Stimulated activated CD4-positive, alpha-beta T cell treated with anti-CD3 and anti-CD28 coated beads, Interleukin-2, amount 100 ng/mL, for 48 hours (primary cell): ENCODE measurements around the gene CMTR1.
"Not testable (repeated sequence)": the region's sequence is repeated elsewhere in the genome, so short reads cannot be mapped to it uniquely, and the experiment has no call there.

Experiments
- DNase-seq, 2 donors: peaks; one replicate each; pipeline ENCODE4 v3.0.0-alpha.2; 2020

The CMTR1 gene, protein sequence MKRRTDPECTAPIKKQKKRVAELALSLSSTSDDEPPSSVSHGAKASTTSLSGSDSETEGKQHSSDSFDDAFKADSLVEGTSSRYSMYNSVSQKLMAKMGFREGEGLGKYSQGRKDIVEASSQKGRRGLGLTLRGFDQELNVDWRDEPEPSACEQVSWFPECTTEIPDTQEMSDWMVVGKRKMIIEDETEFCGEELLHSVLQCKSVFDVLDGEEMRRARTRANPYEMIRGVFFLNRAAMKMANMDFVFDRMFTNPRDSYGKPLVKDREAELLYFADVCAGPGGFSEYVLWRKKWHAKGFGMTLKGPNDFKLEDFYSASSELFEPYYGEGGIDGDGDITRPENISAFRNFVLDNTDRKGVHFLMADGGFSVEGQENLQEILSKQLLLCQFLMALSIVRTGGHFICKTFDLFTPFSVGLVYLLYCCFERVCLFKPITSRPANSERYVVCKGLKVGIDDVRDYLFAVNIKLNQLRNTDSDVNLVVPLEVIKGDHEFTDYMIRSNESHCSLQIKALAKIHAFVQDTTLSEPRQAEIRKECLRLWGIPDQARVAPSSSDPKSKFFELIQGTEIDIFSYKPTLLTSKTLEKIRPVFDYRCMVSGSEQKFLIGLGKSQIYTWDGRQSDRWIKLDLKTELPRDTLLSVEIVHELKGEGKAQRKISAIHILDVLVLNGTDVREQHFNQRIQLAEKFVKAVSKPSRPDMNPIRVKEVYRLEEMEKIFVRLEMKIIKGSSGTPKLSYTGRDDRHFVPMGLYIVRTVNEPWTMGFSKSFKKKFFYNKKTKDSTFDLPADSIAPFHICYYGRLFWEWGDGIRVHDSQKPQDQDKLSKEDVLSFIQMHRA

DNA sequence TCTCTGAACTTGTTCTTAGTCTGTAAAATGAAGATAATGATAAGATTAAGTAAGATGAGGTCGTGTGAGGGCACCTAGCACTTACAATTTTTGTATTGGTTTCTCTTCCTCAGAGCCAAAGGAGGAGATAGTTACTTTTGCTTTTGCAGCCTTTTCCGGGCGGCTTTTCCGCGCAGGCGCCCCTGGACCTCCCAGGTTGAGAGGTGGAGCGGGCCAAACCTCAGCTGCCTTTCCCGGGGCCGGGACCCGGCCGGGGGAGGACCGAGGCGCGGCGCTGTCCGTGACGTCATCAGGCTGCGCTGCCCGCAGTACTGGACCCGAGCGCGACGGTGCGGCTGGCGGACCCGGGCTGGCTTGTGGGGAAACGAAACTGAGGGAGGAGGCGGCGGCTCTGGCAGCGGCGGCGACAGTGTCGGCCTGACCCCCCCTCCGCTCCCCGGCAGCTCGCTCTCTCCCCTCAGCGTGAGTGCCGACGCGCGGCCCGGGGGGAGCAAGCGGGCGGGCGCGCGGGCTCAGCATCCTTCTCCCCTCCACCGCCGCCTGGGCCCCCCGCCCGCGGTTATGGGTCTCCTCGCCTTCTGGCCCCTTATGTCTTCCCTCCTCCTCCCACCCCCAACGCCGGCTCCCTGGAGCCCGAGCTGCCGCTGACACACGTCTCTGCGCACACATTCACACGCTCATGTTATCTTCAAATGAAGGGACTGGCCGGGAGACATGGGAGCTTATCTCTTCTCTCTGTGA lies at the start of gene CMTR1:
Gene CMTR1, plus strand, starts transcription at position 306 of the 741 bp plus-strand sequence. CDS start 2,409 bp downstream, outside the sequence.
- peak; percentile 97 for DNase-seq

DNA sequence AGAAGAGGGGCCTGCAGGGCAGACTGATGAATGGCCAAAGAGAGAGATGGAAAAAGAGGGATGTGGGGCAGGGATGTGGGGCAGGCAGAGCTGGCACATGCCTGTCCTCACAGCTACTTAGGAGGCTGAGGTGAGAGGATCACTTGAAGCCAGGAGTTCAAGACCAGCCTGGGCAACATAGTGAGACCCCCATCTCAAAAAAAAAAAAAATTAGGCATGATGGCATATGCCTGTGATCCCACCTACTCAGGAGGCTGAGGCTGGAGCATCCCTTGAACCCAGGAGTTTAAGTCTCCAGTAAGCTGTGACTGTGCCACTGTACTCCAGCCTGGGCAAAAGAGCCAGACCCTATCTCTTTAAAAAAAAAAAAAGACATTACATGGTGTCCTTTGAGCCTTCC lies 44.4 kb upstream of the CMTR1 start:
- DNase-seq = no peak

DNA sequence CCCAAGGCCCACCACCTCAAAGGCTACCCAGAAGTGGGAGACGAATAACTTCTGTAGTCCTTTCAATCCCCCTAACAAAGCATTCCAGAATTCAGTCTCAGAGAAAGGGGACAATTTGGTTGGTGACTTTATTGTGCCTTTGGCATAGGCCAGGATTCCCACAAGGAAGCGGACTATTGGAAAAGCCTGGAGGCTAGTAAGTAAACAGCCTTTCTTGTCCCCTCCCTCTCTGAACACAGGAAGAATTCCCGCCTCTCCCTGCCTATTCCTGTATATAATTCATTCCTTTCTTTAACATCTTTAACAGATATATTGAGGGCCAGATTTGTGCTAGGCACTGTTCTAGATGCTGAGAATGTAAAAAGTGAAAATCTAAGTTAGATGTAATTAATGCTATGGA lies 43.2 kb upstream of the CMTR1 start:
- DNase-seq = no peak

DNA sequence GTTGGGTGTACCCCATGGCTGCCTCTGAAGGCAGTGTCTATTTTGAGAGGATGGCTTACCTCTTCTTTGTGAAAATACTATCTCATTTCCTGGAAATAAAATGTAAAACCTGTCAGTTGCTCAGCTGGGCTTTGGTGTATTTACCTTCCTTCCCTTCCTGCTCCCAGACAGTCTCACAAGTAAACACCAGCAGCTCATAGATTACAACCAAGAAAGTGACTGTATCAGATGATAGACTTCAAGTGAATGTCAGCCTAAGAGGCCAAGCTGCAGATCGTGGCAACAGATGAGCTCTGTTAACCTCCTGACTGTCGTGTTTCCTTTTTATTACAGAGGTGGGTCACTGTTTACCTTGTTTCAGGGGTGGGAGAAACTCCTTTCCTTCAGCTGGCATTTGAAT lies 41.9 kb upstream of the CMTR1 start:
- DNase-seq = no peak

DNA sequence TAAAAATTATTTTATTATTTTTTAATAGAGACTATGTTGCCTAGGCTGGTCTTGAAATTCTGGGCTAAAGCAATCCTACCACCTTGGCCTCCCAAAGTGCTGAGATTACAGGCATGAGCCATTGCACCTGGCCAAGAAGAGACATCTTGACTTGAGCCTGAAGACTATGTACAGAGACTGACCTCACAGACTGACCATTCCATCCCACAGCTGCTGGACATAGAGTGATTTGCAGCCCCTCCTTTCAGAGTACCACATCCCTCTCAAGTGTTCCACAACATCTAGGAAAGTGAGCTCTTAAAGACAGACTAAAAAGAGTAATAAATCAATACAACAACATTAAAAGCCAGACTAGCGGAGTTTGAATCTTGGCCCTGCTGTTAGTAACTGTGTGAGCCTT lies 40.2 kb upstream of the CMTR1 start:
- DNase-seq = no peak

DNA sequence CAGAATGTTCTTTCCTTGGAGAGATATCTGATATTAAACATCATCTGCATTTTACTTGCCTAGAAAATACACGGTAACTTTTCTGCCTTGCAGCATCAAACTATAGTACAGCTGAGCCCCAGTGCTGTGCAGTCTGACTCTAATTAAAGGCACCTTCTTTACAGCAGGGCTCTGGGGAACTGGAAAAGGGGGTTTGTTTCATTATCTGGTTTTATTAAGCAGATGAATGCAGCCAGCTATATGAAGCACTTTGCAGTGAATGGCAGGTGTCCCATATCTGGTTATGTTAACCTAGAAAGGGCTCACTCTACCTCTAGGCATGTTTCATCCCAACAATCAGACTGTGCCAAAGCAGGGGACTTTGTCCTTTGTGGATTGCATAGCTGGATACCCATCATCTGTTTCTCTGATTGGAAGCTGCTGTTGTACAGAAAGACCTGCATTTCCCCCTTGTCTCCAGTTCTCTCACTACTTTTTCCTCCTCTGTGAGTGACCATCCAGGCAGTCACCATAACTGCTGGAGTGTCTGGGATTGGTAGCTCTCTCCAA lies 39.6 kb upstream of the CMTR1 start:
- DNase-seq = no peak

DNA sequence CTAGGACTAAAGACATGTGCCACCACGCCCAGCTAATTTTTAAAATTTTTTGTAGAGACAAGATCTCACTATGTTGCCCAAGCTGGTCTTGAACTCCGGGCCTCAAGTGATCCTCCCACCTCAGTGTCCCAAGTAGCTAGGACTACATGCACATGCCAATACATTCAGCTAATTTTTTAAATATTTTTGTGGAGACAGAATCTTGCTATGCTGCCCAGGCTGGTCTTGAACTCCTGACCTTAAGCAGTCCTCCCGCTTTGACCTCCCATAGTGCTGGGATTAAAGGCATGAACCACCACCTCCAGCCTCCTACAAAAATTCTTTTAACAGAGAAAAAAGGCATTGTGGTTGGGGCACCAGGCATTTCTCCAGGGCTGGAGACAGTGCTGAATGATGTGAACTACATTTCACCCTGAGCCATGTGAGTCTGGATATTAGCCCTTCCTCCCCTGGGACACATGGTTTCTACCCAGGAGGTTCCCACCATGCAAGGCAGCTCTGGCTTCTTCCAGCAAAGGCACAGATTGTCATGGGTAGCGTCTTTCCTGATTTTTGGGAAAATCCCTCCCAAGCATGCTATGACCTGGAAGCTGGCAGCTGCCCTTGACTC lies 36.3 kb upstream of the CMTR1 start:
- DNase-seq = no peak

DNA sequence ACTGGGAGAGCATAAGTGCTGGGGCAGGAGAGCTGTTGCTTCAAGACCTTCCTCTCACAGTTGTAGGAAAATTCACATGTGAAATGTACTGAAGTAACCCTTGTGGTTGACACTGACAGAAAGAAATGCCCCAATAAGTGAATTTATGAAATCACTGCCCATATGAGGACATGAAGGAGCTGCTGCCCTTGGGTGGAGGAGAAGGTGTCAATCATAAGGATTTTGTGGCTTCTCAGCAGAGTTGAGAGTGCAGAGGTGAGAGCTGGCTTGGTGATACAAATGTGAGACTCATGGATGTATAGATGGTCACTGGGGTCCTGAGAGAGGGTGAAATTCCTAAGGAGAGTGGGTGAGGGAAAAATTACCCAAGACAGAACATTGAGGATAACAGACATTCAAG lies 33.9 kb upstream of the CMTR1 start:
- DNase-seq = no peak

DNA sequence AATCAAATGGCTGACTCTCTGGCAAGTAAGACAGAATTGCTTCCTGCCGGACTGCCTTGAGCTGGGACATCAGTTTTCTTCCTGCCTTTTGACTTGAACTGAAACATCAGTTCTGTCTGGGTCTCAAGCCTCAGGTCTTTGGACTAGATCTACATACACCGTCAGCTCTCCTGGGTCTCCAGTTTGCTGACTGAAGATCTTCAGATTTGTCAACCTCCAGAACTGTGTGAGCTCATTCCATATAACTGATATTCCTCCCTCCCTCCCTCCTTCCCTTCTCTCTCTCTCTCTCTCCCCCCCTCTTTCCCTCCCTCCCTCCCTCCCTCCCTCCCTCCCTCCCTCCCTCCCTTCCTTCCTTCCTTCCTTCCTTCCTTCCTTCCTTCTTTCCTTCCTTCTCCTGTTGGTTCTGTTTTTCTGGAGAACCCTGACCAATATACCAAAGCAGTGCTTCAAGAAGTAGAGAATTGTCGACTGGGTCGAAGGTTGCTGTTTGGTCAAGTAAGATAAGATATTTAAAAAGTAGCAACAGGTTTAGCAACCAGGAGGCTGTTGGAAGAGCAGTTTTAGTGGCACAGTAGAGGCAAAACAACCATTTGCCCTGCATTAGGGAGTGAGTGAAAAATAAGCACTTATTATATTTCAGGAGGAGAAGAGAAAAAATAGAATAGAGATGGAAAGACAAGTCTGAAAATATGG lies 33.1 kb upstream of the CMTR1 start:
- DNase-seq = no peak

DNA sequence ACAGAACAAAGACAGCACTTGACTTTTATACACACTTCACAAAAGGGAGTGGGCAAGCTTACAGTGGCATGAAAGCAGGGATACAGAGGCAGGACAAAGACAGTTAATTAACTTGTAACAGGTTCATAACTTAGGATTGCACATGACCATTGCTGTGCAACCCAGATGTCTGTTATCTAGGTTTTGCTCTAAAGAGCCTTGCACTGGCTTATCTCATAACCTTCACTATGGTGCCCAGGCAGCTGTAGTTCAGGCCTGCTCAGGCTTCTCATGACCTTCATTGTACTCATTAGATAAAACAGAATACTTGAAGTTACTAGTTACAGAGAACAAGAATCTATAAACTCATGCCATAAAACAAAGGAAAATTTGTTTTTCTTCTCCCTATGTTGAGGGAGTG lies 31.4 kb upstream of the CMTR1 start:
- not testable (repeated sequence) for DNase-seq

DNA sequence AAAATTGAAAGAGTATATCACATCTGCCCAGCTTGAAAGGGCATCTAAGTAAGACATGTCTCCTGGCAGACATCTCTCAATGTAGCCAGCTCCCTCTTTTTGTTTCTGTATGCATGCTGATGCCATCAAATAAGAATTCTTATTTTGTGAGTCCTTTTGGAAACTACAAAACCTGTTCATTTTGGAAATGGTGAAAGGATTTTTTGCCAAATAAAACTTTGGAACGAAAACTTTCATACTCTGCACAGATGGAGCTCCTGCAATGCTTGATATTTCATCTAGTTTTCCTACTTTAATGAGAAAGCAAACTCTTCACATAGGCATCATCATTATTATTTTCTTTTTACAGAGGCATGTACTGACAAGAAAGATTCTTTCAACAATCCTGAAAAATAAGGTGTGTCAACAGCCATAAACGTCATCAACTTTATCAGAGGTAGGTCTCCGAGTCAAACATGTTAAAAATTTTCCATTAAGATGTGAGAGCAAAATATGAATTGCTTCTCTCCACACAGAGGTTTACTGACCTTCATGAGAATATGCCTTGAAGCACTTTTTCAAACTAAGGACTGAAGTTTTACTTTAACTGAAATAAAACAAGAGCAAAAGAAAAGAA lies 26.2 kb upstream of the CMTR1 start:
- DNase-seq = no peak

DNA sequence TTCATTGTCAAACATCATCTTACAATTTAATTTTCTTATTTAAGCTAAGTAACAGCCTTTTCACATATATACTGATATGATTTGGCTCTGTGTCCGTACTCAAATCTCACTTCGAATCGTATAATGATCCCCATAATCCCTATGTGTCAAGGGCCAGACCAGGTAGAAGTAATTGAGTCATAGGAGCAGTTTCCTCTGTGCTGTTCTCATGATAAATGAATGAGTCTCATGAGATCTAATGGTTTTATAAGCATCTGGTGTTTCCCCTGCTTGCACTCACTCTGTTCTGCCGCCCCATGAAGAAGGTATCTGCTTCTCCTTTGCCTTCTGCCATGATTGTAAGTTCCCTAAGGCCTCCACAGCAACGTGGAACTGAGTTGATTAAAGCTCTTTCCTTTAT lies 25.1 kb upstream of the CMTR1 start:
- no peak for DNase-seq

DNA sequence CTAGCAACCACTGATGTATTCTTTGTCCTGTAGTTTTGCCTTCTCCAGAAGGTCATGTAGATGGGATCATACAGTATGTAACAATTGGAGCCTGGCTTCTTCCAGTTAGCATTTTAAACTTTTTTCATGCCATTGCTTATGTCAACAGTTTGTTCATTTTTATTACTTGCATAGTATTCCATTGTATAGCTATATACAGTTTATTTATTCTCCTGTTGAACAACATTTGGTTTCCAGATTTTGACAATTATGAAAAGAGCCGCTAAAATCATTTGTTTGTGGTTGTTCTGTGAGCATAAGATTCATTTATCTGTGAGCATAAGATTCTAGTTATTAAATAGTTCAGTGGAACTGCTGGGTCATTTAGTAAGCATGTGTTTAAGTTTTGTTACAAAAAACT lies 23.5 kb upstream of the CMTR1 start:
- no peak for DNase-seq

DNA sequence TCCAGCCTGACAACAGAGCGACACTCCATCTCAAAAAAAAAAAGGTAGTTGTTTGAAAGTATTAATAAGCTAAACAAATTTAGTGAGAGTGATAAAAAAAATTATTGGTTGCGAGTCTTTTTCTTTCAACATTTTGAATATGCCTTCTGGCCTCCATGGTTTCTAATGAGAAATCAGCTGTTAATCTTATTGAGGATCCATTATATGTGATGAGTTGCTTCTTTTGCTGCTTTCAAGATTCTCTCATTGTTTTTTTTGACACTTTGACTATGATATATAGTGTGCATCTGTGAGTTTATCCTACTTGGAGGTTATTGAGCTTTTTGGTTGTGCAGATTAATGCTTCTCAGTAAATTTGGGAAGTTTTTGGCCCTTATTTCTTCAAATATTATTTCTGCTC lies 15.6 kb upstream of the CMTR1 start:
- DNase-seq = no peak

DNA sequence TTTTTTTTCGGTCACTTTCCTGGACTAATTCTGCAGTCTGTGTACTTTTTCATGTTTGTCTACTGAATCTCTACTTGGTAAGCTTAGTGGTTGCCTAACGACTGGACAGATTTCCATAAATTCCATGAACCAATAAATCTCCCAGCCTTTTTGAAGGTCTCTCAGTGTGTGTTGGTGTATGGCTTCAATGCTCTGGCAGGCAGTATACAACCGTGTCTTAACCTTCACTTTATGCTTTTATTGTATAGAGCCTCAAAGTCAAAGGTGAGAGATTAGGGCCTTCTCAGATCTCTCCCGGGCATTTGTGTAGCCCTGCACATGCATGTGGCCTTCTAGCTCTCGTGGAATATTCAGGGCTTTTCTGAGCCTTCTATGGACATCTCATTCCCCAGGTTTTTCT lies 14.3 kb upstream of the CMTR1 start:
- DNase-seq = no peak

DNA sequence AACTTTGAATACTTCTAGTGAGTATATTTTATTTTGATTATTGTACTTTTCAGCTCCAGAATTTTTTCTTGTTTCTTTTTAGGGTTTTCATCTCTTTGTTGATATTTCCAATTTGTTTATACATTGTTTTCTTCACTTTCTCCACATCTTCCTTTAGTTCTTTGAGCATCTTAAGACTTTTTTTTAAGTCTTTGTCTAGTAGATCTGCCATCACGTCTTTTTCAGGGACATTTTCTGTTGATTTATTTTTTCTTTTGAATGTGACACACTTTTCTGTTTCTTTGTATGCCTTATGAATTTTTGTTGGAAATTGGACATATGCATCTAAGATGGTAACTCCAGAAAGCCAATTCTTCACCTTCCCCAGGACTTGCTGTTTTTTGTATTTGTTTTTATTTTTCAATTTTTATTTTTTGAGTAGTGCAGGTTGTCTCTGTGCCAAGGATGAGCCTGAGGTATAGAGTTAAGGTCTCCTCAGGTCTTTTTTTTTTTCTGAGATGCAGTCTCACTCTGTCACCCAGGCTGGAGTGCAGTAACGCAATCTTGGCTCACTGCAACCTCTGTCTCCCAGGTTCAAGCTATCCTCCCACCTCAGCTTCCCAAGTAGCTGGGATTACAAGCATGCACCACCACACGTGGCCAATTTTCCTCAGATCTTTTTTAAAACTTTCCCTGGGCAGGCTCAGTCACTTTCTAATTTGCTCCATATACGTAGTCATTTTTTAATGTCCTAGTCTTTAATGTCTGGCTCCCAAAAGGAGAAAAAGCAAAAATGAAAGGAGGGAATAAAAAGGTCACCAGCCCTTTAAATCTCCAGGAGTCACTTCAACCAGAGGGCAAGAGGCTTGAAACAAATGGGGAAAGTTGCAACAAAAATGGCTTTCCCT lies 6.7 kb upstream of the CMTR1 start:
- no peak for DNase-seq

DNA sequence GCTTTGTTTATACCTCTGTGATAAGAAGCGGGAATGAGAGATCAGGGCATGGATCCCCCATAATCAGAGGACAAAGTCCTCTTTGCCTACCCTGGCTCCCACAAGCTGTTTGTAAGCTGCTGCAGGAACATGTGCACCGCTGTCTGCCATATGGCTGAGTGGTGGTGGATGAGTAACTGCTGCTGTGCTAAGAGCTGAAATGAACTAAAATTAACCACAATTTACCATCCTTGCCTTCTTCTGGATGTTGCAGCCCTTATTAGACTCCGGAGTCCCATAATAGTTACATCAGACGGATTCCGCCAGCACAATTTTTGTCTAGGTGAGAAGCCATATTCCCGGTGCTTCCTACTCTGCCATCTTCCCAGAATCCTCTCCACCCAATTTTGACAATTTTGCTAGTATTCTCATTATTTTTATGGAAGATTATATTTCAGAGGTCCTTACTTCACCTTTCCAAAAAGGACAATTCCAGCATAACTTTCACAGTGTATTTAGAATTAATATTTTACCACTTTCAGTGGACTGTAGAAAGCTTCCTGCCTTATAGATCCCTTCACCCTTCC lies 6.0 kb upstream of the CMTR1 start:
- no peak for DNase-seq

DNA sequence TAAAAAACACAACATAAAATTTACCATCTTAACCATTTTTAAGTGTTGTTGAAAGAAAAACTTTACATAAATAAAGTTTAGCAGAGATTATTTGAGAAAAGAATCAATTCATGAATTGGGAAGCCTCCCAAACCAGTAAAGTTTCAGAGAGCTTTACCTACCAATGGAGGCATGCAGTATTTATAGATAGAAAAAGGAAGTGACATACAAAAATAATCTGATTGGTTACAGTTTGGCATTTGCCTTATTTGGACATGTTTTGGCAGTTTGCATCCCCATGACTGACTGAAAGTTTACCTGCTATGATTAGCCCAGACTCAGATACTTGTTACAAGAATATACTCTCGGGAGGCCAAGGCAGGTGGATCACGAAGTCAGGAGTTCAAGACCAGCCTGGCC lies 3.7 kb upstream of the CMTR1 start:
- no peak for DNase-seq

DNA sequence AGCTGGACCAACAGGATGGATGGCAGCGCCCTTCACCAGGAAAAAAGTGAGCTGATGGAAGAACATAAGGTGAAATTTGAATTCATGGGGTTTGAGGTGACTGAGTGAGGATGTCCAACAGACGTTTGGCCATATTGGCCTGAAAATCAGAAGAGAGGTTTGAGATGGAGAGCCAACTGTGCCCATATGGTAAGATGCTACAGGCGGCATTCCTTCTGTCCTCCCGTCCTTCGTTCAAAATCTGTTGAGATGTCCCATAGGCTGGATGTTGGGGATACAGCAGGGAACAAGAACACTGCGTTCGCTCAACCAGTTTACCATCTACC lies 468 bp upstream of the CMTR1 start:
- DNase-seq = no peak

DNA sequence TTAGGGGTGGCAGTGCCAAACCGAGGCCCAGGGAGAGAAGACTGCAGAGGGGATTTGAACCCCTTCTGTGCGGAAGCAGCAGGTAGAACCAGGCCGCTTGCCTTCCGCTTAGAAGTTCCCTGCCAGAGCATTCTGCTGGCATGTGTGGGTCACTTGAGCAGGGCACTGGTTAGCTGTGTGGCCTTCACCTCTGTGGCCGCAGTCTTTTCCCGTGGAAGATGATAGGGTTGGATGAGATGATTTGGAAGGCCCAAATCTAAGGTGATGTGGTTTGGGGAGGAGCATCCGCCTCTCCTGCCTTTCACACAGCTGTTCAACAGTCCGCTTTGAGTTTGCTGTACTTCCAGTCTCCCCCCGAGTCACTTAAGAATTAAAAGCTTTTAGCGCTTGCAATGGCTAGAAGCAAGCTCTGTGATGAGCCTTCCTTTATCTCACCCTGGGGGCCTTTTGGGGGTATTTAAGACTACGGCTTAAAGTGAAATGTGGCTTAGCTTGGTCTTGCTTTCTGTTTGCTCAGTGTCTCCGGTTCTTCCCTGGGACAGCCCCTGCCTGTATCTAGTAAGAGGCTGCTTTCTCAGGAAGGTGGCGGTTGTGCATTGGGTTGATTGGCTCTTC lies 743 bp downstream of the CMTR1 start:
- peak; percentile 27 to 30 for DNase-seq
